Retina (tissue), 1 donor: ENCODE results near the gene SMG1.
"Not testable (repeated sequence)": the region's sequence is repeated elsewhere in the genome, so short reads cannot be mapped to it uniquely, and the experiment has no call there.

Experiments
- DNase-seq: peaks from one replicate; pipeline ENCODE4 v3.0.0-alpha.2; 2016

Gene SMG1

DNA sequence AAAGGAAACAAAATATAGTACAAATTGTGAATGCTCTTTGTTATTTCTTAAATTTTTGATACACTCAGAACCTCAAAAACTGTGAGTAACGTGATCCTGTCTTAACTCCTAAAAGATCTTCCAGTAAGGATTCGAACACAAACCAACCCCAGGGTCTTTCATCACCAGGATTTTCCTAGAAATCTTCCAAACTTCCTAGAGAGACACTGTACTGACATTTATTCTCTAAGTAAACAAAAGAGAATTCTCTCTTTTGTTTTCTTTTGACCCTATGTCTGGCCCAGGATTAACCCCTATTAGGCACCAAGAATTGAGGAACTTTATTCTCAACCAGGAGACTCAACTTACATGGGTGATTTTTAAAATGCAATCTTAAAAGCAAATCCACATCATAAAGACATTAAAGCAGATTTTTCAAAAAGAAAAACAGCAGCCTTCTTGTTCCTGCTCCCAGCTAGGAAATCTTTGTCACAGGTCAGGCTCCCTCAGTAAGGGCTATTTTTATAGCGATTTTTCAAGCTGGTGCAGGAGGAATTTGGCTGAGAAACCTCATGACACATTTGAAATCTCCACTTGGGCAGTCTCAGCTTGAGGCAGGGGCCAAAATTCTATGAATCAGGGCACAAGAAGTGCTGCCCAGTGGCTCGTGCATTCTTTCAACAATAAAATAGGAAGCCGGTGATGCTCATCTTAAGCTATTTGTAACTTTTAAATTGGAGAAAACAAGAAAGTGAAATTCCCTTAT lies 6.2 kb upstream of the SMG1 start:
- no peak for DNase-seq

- no peak for DNase-seq
Measured at GRCh38 chr16:18931756-18932155, 5.5 kb upstream of the SMG1 start.

DNA sequence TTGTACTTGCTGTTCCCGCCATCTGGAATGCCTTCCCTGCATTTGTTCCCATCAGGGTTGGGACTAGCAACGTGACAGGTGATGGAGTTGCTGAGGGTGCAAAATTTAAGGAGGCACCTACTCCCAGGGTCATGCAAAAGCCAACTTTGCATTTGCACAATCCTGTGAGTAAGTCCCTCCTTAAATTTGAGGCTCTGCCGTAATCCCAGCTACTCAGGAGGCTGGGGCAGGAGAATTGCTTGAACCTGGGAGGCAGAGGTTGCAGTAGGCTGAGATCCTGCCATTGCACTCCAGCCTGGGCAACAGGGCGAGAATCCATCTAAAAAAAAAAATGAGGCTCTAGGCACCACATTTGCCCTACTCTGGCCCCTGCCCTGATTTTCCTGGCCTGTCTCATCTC lies 3.9 kb upstream of the SMG1 start:
- DNase-seq, result not testable (repeated sequence)

GRCh38 chr16:18928073-18928472 lies 1.9 kb upstream of the SMG1 start:
- not testable (repeated sequence) for DNase-seq

GRCh38 chr16:18925215-18925985 lies 808 bp downstream of the SMG1 start:
- peak; percentile 19 for DNase-seq

DNA sequence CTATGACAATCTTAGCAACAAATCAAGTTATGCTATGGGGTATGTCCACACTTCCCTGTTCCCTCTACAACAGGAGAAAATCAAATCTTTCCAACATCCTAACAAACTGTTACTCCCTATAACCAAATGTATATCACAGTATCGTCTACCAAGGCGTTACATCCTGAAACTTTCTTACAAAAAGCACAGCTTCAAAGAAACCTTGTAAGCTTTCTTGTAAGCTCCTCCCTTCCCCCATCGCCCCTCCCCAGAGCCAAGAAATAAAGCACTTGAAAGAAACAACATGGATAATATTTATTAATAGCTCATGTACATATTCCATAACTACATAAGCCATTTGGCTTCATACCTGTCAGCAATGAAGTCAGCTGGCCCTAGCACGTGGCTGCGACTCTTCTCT lies 2.3 kb downstream of the SMG1 start:
- DNase-seq, result not testable (repeated sequence)

DNA sequence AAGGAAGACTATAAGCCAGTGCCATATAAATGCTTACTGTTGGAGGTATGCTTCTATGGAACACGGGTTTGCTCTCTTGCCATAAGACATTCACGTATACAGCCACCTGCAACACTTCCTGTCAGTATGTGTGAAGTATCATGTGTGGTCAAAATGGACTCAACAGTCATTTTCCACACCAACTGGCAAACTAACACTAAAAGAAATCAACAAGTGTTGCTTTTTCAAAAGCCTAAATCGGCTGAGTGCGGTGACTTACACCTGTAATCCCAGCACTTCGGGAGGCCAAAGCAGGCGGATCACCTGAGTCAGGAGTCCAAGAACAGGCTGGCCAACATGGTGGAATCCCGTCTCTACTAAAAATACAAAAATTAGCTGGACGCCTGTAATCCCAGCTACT lies 3.1 kb downstream of the SMG1 start:
- not testable (repeated sequence) for DNase-seq

- DNase-seq, result not testable (repeated sequence)
Measured at GRCh38 chr16:18909585-18909984, 16.6 kb downstream of the SMG1 start.

- not testable (repeated sequence) for DNase-seq
Measured at GRCh38 chr16:18908716-18909115, 17.5 kb downstream of the SMG1 start.

- DNase-seq, result not testable (repeated sequence)
Measured at GRCh38 chr16:18902778-18903177, 23.4 kb downstream of the SMG1 start.

DNA sequence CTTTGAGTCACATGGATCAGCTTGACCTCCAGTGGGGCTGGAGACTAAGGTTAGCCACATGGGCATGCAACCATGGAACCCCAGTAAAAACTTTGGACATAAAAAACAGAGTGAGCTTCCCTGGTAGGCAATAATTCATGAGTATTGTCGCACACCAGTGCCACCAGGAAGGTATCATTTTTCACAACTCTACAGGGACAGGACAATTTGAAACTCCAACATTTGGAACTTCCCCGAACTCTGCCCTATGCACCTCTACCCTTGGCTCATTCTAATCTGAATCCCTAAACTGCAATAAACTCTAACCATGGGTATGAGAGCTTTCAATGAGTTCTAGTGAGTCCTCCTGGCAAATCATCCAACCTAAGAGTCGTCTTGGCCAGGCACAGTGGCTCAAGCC lies 24.2 kb downstream of the SMG1 start:
- DNase-seq, result not testable (repeated sequence)

DNA sequence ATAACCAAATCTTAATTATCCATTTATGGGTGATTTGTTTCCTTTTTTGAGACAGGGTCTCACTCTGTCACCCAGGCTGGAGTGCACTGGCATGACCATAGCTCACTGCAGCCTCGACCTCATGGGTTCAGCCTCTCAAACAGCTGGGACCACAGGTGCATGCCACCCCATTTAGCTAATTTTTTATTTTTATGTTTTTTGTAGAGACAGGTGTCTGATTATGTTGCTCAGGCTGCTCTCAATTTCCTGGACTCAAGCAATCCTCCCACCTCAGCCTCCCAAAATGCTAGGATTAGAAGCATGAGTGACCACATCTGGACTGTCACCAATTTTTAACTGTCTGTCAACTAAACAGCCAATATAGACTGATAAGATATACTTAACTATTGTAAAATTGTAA lies 25.0 kb downstream of the SMG1 start:
- not testable (repeated sequence) for DNase-seq

DNA sequence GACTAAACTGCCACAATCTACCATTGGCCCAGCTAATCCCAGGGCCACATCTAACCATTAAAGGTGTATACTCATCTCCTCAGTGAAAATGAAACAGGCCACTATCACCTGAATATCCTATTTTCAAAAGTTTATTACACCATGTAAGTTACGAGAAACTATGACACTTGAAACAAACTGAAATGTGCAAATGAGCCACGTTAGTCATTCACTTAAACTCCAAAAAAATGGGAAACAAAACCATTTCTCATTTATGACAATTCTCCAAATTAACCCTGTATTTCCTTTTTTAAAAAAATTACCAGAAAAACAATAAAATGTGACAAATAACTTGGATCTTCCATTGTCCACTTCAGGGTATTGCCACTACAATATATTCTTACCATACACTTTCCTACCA lies 41.8 kb downstream of the SMG1 start:
- not testable (repeated sequence) for DNase-seq

GRCh38 chr16:18877734-18878133 lies 48.5 kb downstream of the SMG1 start:
- not testable (repeated sequence) for DNase-seq

DNA sequence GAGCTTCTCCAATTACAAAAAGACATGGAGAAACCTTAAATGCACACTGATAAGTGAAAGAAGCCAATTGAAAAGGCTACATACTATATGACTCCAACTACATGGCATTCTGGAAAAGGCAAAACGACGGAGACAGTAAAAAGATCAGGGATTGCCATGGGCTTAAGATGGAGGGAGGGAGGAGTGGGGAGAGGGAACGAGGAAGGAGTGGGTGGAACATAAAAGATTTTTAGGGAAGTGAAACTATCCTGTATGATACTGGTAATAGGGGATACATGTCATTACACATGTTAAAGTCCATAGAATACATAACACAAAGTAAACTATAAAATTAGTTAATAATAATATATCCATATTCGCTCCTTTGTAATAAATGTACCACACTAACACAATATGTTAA lies 48.9 kb downstream of the SMG1 start:
- not testable (repeated sequence) for DNase-seq

GRCh38 chr16:18876301-18876700 lies 49.9 kb downstream of the SMG1 start:
- DNase-seq, result not testable (repeated sequence)

- DNase-seq, result not testable (repeated sequence)
Measured at GRCh38 chr16:18869043-18869771, 57.0 kb downstream of the SMG1 start.

GRCh38 chr16:18866277-18866823 lies 59.9 kb downstream of the SMG1 start:
- not testable (repeated sequence) for DNase-seq

- not testable (repeated sequence) for DNase-seq
Measured at GRCh38 chr16:18862891-18863290, 63.3 kb downstream of the SMG1 start.

DNA sequence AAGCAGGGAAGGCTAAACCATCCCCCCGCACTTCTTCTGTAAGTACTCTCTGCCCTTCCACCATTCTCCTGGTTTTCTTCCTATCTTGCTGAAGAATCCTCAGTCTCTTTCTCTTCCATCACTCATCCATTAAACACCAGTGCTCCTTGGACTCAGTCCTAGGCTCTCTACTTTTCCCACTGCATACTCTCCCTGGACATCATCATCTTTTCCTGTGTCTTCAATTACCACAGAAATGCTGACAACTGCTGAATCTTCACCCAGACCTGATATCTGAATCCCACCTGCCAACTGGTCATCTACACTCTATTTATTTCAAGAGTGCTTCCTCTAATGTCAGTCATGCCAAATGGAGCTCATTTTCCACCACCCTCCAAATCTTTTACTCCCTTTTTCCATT lies 71.0 kb downstream of the SMG1 start:
- DNase-seq, result no peak

DNA sequence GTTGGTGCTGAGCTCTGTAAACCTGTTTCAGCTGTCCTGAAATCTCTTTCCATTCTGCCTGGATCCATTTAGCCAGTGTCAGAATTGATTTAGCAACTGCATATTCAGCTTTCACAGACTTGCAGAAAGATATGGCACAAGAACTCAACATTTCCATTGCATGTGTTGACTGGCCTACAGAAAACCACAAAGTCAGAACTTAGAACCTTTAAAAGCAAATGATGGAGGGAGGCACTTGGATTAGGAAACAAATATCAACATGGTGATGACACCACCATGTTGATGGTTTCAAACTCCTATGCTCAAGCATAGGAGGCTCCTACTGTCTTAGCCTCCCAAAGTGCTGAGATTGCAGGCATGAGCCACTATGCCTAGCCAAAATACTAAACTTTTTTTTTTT lies 72.5 kb downstream of the SMG1 start:
- no peak for DNase-seq

- DNase-seq, result no peak
Measured at GRCh38 chr16:18852647-18853046, 73.6 kb downstream of the SMG1 start.

DNA sequence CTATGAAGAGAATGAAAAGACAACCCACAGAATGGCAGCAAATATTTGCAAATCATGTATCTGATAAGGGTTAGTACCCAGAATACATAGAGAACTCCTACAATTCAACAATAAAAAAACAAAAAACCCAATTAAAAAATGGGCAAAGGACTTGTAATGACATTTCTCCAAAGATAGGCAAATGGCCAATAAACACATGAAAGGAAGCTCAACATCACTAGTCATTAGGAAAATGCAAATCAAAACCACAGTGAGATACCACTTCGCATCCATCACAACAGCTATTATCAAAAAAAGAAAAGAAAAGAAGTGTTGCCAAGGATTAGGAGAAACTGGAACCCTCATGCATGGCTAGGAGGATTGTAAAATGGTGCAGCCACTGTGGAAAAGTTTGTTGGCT lies 79.8 kb downstream of the SMG1 start:
- DNase-seq, result no peak
